Testis (tissue), 2 donors: ENCODE results near the gene CYB5R3.

Experiments
- CTCF ChIP-seq, 3 experiments: fragments of 450-650 bp in 2 of 3; fragments of 200-600 bp in 1 of 3; sonication (generic) in 1 of 3; IDR thresholded peaks; one replicate each; pipeline ENCODE4 v1.5.1; 2016 to 2019; ENCODE audit warnings: antibody characterized with exemption in 3 of 3, mild to moderate bottlenecking in 2 of 3, moderate library complexity in 1 of 3
- POLR2A ChIP-seq: fragments of 450-650 bp; IDR thresholded peaks from one replicate; pipeline ENCODE4 v1.6.1; 2017; ENCODE audit warnings: antibody characterized with exemption, mild to moderate bottlenecking, moderate library complexity

- TF ChIP-seq CTCF (IDR thresholded peaks at IDR 0.05), result no peak
- TF ChIP-seq POLR2A, result no peak
Observed at GRCh38 chr22:42654436-42655073, 5.4 kb upstream of the CYB5R3 start.
